Measurements from ENCODE around the gene GRIA3.

GRCh38 chrX:123263270-123263669 lies 79.2 kb downstream of the GRIA3 start:
- TF ChIP-seq, protein P1, sequence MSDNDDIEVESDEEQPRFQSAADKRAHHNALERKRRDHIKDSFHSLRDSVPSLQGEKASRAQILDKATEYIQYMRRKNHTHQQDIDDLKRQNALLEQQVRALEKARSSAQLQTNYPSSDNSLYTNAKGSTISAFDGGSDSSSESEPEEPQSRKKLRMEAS (IDR thresholded peaks at IDR 0.05; ENCODE audit: low read depth, low read length): no peak
- TF ChIP-seq POLR2AphosphoS5 (IDR thresholded peaks at IDR 0.05; ENCODE audit: low read length): no peak
